HG03280 (cell line): ENCODE measurements around the gene TVP23A.
A peak's percentile ranks its signal among the peaks of the same experiment; 100 is the strongest.
"Not testable (repeated sequence)": the region's sequence is repeated elsewhere in the genome, so short reads cannot be mapped to it uniquely, and the experiment has no call there.

Experiments used
- ATAC-seq: cut with Tn5 transposase; IDR thresholded peaks from one replicate; pipeline ENCODE4 v1.9.1; 2021; ENCODE audit warnings: mild to moderate bottlenecking, moderate library complexity; ENCODE audit not compliant: unreplicated experiment

The TVP23A gene

DNA sequence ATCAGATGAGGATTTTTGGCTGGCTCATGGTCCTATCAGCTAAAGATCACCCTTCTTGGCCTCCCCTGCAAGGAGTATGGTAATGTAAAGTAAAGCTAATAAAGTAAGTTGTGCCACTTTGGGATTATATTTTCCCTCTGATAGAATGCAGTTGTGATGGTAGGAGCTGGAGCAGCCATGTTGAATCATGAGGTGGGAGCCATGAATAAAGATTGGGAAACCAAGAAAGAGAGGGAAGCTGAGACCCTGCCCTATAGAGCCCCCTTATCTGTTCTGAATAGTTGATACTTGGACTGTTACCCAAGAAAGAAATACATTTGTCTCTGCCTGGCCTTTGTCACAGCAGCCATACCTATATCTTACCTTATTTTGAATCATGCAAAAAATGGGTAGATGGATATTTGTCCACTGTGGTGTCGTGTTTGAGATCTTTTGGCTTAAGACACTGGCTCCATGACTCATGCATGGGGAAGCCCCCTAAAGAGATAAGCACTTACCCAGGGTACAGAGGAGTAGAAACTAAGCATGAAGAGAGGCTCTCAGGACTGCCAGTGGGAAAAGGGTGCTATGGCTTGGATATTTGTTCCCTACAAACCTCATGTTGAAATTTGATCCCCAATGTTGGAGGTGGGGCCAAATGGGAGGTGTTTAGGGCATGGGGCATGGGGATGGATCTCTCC lies 17.7 kb upstream of the TVP23A start:
- ATAC-seq, result no peak

DNA sequence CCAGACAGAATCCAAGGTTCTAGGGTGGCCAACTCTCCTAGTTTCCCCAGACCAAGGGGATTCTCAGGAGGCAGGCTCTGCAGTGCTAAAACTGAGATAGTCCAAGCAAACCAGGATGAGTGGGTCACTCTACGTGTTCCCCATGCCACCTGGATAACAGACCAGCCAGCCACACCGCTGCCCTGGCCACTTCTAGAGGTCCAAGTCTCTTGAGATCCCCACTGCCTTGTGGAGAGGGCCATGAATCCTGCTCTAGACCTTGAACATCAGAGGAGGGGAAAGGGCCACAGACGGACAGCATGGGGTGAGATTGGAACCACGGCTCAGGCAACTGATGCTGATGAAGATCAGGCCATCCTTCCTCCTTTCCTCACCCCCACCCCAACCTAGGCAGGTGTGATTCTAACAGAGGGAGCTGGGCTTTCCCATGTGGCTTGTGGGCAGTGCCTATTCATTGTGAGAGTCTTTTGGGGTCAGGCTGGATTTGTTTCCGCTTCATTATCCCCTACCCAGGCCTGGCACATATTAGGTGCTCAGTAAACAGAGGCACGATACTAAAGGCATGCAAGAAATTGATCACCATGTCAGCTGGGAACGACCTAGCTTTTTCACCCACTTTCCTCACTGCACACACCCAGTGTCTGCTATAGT lies 16.8 kb upstream of the TVP23A start:
- no peak for ATAC-seq

DNA sequence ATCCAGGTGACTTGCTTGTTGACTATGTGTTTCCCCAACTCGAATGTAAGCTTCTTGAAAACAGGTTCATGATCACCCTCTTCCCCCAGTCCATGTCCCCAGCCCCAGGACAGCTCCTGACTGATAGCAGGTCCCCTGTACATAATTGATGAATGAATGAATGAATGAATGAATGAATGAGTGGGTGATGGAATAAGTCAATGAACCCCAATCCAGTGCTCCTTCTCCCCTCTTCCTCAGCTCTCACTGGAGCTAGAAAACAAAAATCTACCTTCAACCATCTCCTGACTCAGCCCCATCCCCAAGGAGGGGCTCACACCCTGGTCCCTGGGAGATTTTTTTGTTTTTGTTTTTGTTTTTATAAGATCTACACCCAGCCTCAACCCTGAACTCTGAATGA lies 16.2 kb upstream of the TVP23A start:
- ATAC-seq, result no peak

DNA sequence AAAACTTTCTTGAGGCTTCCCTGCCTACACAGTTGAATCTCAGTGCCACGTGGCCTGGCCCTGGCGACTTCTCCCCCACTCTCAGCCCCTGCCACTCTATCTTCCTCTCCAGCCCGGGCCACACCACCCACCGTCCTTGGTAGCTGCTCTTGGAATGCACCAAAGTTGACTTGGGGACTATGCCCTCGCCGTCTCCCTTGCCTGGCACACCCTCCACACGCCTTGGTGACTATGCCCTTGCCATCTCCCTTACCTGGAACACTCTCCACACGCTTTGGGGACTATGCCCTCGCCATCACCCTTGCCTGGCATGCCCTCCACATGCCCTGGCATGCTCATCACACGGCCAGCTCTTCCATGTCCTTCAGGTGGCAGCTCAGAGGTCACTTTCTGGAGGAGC lies 15.5 kb upstream of the TVP23A start:
- no peak for ATAC-seq

DNA sequence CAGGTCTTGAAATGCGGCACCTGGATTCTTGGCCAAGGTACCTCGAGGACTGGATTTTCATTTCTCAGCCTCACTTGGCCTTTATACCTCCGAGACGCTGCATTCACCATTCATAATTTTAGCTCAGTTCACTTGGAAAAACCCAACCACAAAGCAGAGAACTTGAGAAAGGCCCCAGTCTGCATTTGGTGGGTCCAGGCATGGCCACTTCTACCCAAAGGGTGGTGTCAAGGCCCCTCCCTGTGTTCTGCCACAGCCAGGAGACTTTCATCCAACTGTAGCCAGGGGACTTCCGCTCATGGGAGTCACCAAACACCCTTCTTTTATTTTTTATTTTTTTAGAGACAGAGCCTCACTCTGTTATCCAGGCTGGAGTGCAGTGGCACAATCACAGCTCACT lies 14.7 kb upstream of the TVP23A start:
- ATAC-seq, result no peak

DNA sequence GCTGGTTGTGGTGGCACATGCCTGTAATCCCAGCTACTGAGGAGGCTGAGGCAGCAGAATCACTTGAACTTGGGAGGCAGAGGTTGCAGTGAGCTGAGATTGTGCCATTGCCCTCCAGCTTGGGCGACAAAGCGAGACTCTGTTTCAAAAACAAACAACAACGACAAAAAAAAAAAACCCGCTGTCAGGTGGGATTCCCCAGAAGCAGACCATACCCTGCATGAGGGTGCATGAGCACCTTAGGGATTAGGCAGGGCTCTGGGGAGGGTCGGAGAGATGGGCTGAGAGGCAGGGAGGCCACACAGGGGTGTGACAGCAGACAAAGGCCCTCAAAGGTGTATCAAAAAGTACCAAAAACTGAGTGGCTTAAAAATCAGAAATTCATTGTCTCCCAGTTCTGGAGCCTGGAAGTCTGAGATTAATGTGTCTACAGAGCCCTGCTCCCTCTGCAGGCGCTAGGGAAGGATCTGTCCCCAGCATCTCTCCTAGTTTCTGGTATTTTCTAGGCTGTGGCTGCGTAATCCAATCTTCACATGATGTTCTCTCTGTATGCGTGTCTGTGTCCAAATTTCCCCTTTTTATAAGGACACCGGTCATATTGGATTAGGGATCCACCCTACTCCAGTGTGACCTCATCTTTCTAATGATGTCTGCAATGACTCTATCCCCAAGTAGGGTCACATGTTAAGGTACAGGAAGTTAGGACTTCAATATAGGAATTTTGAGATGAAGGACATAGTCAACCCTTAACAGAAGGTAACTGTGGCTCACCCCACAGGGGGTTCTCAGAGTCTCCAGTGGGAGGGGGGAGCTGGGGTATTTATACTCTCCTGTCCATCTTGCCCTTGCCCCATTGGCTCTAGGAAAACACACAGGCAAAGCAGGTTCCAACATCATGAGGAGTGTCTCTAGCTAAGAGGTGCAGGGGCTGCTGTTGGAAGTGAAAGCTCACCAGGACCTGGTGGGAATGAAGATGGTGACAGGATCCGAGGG lies 13.6 kb upstream of the TVP23A start:
- no peak for ATAC-seq

DNA sequence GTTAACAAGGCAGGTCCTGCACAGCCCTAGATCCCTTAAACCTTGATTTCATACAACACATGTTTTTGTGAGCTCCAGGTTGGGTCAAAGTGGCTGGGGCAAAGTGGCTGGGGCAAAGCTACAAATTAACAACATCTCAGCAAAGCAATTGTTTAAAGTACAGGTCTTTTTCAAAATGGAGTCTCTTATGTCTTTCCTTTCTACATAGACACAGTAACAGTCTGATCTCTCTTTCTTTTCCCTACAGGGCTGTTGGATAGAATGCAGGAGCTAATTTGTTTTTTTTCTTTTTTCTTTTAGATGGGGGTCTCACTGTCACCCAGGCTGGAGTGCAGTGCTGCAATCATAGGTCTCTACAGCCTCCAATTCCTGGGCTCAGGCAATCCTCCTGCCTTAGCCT lies 11.6 kb upstream of the TVP23A start:
- ATAC-seq, result not testable (repeated sequence)

DNA sequence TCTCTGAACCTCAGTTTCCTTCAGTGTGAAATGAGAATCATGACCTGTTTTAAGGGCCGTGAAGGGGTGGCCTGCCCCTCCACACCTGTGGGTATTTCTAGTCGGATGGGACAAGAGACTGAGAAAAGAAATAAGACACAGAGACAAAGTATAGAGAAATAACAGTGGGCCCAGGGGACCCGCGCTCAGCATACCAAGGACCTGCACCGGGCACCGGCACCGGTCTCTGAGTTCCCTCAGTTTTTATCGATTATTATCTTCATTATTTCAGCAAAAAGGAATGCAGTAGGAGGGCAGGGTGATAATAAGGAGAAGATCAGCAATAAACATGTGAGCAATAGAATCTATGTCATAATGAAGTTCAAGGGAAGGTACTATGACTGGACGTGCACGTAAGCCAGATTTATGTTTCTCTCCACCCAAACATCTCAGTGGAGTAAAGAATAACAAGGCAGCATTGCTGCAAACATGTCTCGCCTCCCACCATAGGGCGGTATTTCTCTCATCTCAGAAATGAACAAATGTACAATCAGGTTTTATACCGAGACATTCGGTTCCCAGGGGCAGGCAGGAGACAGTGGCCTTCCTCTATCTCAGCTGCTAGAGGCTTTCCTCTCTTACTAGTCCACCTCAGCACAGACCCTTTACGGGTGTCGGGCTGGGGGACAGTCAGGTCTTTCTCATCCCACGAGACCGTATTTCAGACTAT lies 10.9 kb upstream of the TVP23A start:
- ATAC-seq, result not testable (repeated sequence)

DNA sequence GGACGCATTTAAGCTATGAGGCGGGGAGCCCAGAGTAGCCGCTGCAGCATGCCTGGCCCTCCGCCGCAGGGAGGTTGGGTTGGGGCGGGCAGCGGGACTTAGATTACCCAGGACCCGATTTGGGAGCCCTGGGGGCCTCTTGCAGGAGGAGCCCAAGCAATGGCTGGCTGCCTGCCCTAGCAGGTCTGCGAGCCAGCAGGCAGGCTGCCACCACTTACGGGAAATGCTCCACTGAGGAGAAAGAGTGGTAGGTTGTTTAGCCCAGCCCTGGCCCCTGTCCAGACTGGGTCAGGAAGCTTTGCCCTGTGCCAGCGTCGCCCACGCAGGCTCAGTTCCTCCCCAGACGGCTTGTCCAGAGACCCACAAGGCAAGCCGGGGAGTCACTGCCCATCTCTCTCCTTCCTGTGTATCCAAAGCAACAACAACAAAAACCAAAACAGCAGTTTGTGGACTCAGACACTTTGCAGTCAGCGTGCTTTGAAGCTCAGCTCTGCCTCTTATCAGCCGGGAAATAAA lies 10.3 kb upstream of the TVP23A start:
- ATAC-seq, result no peak

DNA sequence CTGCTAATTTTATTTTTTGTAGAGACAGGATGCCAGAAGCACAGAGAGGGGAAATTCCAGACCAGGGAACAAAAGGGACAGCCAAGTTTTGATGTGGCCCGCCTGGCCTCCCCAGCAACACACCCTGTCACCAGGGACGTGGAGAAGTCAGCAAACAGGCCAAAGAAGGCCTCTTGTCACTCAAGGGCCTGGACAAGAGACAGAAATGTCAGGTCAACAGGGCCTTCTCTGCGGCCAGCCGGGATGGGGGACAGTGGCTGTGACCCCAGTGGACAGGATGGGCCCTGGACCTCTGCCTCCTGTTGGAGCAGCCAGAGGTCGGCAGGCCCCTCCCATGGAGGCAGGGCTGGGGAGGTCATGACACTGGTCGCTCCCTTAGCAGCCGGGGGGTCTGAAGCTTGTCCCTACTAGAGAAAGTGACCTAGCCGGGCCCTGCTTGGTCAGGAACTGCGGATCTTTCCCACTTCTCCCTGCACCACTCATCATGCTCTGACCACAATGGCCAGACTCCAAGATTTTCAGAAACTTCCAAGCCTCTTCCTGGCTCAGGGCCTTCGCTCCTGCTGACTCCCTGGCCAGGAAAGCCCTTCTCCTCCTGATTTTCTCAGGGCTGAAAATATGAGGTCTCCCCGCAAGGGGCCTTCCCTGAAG lies 9.2 kb upstream of the TVP23A start:
- no peak for ATAC-seq

DNA sequence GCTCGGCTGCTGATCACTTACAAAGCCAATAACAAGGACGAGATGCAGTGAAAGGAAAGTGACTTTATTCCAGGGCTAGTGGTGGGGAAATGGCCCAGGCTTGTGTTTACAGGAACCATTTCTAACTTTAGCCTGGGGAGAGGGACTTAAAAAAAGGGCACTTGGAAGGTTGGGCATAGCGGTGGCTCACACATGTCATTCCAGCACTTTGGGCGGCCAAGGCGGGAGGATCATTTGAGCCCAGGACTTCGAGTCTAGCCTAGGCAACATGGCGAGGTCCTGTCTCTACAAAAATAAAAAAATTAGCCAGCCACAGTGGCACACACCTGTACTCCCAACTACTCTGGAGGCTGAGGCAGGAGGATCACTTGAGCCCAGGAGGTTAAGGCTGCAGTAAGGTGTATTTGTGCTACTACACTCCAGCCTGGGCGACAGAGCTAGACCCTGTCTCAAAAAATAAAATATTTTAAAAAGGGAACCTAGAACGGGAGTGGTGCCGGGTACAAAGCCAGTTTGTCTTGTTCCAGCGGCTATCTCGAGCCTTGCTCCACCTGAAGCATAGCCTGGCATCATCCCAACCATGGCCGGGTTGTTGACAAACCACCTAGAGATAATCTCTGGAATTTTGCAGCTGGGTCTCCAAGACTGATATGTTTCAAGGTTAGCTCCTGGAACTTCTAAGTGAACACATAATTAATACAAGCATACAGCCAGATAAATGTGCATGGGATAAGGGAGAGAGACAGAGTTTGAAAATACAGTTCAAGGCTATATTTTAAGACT lies 5.7 kb upstream of the TVP23A start:
- ATAC-seq, result no peak

DNA sequence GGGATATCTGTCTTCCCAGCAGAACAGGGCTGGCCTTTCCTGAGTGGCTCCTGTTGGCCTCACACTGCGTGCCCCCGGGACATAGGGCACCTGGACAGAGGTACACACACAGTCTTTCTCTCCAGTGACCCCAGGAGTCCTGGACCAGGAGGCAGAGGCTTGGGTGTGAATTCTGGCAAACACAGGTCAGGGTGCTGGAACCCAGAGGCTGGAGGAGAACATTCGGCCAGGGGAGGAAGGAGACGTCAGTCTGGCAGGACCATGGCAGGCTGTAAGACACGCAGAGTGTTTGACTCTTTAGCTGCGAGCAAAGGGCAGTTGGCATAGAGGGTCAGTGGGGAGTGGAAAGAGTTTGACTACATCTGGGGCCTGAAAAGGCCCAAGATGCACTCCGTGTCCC lies 4.1 kb upstream of the TVP23A start:
- no peak for ATAC-seq

DNA sequence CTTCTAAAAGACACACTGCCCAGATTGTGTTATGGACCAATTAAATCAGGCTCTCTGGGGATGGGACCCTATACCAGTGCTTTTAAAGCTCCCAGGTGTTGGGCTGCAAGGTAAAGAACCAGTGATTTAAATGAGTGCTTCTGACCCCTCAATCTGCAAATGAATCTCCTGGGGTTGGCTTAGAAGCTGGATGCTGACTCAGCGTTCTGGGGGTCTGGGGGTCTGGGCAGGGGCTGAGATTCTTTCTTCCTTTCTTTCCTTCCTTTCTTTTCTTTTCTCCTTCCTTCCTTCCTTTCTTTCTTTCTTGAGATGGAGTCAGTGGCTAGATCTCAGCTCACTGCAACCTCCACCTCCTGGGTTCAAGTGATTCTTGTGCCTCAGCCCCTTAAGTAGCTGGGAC lies 2.0 kb upstream of the TVP23A start:
- no peak for ATAC-seq

DNA sequence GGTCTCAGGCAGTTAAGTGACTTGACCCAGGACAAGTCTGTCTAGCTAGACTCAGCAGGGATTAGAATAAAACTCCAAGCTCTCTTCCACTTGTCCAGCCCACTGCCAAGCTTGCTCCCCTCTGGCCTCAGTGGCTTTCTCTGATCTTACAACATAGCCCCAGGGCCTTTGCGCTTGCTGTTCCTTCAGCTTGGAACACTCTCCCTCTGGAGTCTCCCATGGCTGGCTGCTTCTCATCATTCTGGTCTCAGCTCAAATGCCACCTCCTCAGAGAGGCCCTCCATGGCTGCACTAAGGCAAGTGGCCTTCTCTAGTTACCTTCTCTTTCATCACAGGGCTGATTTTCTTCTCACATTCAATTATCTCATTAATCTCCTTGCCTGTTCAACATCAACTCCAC lies 1.1 kb downstream of the TVP23A start:
- no peak for ATAC-seq

DNA sequence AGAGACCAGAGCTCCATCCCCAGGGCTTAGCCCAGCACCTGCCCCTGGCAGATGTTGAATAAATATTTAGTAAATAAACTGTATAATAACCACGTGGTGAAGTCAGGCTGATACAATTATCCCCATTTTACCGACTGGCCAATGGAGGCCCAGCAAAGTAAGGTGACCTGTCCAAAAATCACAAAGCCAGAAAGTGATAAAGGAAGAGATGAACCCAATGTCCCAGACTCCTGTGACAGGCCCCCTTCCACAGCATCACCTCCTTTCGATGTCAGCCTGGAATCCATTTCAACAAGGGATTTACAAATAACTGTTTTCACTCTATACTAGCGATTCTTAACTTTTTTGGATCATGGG lies 5.5 kb downstream of the TVP23A start:
- ATAC-seq, result no peak

DNA sequence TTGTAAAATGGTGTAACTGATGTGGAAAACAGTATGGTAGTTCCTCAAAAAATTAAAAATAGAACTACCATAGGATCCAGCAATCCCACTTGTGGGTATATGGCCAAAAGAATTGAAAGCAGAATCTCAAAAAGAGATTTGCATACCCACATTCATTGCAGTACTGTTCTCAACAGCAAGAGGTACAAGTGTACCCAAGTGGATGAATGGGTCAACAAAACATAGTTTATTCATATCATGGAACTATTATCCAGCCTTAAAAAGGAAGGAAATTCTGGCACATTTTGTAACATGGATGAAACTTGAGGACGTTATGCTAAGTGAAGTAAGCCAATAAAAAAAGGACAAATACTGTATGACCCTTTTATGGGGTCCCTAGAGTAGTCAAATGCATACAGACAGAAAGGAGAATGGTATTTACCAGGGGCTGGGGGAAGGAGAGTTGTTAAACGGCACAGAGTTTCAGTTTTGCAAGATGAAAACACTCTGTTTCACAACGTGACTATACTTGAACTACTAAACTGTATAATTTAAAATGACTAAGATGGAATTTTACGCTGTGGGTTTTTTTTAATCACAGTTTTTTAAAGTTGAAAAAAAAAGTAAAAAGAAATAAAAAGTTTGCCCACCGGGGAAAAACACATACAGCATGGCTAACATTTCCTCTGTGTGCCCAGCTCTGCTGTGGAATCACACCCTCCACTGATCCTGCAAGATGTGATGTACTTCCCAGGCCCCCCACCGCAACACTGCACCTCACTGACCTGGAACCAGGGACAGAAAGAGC lies 6.1 kb downstream of the TVP23A start:
- ATAC-seq, result peak; percentile 71

DNA sequence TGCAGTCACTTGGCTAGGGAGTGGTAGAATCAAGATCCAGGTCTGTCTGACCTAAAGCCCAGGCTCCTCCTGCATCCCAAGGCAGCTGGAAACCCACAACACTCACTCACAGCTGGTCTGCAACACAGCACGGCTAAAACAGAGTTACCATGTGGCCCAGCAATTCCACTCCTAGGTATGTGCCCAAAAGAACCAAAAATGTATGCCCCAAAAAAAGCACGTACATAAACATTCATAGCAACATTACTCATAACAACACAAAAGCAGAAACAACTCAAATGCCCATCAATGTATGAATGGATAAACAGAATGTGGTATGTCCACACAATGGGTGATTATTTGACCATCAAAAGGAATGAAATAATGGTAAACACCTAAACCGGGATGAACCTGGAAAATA lies 8.9 kb downstream of the TVP23A start:
- ATAC-seq, result no peak

DNA sequence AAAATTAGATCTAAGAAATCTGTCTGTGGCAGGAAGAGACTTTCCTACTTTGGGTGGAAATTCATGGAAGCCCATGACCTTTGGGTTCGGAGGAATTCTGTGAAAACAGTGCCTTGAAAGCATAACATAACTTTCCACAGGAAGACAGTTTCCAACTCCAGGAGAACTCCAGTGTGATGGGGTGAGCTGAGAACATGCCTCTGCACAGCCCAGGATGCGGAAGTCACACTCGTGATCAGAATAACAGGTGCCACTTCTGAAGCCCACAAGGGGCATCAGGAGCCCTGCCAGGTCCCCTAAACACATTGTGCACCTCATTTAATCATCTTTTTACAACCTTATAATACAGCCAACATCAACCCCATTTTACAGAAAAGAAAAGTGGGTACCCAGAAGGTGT lies 9.7 kb downstream of the TVP23A start:
- ATAC-seq, result no peak

DNA sequence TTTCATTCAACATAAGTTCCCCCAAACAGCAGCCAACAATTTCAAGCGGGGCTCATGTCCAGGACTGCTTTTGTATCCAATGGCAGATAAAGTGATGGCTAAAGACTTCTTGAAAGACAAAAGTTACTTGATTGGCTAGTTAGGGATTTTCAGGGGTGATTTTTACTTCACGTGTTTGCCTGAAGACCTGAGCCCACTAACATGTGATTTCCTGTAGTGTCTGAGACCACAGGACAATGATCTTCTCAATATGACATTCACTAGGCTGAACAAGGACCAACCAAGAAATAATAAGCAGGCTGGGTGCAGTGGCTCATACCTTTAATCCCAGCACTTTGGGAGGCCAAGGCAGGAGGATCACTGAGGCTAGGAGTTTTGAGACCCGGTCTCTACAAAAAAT lies 10.4 kb downstream of the TVP23A start:
- ATAC-seq, result no peak
